ENCODE measurements around the gene HS6ST1. TPM values are rescaled to one million over a fixed set of nuclear protein-coding genes. Genes with fewer than 3 reads are reported as not detected.

HS6ST1 gene
- total and polyA plus RNA-seq, 12 donors, result 20.5 to 262 (median 97.1) TPM

GRCh38 chr2:128293870-128294455 lies 24.7 kb downstream of the HS6ST1 start:
- no peaks in the 10 kb centered on the region for H3K27me3 ChIP-seq
- H3K4me3 ChIP-seq, result no peak overlapping the region
- no peak for TF ChIP-seq POLR2A (IDR thresholded peaks at IDR 0.05)
- TF ChIP-seq CTCF (IDR thresholded peaks at IDR 0.05), result no peak
- intact Hi-C loops (cut with DNase I), result no loop called here
- H3K4me1 ChIP-seq (replicated peaks in 1 of 2), result peaks cover 27 to 57% of the 10 kb centered on the region in 2 donors
- H3K36me3 ChIP-seq (replicated peaks in 1 of 2), result no peaks in the 10 kb centered on the region
- WGBS, 4 donors, result 84 to 93% (median 92%) methylated on average over 2 to 8 of the region's 8 CpGs
- peak in 1 of 7 donors; percentile 14 for DNase-seq
- H3K9me3 ChIP-seq (replicated peaks in 1 of 3), result no peaks in the 10 kb centered on the region
- peak overlapping the region in 4 of 5 donors; percentile 60 to 97 (median 94) for H3K27ac ChIP-seq

GRCh38 chr2:128293426-128293755 lies 25.3 kb downstream of the HS6ST1 start:
- TF ChIP-seq CTCF (IDR thresholded peaks at IDR 0.05) (peak in 3 of 6 experiments; percentile 15 to 22 (median 19)), POLR2A (IDR thresholded peaks at IDR 0.05) (no peak)
- Histone ChIP-seq H3K9me3 (replicated peaks in 1 of 3) (no peaks in the 10 kb centered on the region), H3K4me3 (no peak overlapping the region), H3K4me1 (replicated peaks in 1 of 2) (peaks cover 26 to 57% of the 10 kb centered on the region in 2 donors), H3K27me3 (no peaks in the 10 kb centered on the region), H3K36me3 (replicated peaks in 1 of 2) (no peaks in the 10 kb centered on the region), H3K27ac (peak overlapping the region; percentile 60 to 97 (median 94))
- 80 to 93% (median 89%) methylated on average over 3 to 8 of the region's 8 CpGs for WGBS, 4 donors
- DNase-seq, result no peak
- intact Hi-C loops (cut with DNase I), result no loop called here

- no peak for TF ChIP-seq CTCF (IDR thresholded peaks at IDR 0.05)
- peak in 1 of 2 donors; percentile 60 for TF ChIP-seq POLR2A (IDR thresholded peaks at IDR 0.05)
- H3K4me3 ChIP-seq, result no peak overlapping the region
- H3K36me3 ChIP-seq (replicated peaks in 1 of 2), result no peaks in the 10 kb centered on the region
- H3K27me3 ChIP-seq, result no peaks in the 10 kb centered on the region
- no peaks in the 10 kb centered on the region for H3K9me3 ChIP-seq (replicated peaks in 1 of 3)
- intact Hi-C loops (cut with DNase I), result no loop called here
- DNase-seq, result peak; percentile 78 to 96 (median 93)
- peaks cover 26 to 62% of the 10 kb centered on the region in 2 donors for H3K4me1 ChIP-seq (replicated peaks in 1 of 2)
- WGBS, 4 donors, result 59 to 90% (median 65%) methylated on average over 2 to 21 of the region's 21 CpGs
- peak overlapping the region; percentile 60 to 97 (median 94) for H3K27ac ChIP-seq
These were observed 25.9 kb downstream of the HS6ST1 start for GRCh38 chr2:128292599-128293425.

- Histone ChIP-seq H3K4me1 (replicated peaks in 1 of 2) (peaks cover 32 to 70% of the 10 kb centered on the region in 2 donors), H3K27ac (peak overlapping the region; percentile 51 to 97 (median 94)), H3K36me3 (replicated peaks in 1 of 2) (no peaks in the 10 kb centered on the region), H3K27me3 (no peaks in the 10 kb centered on the region), H3K4me3 (no peak overlapping the region), H3K9me3 (replicated peaks in 1 of 3) (no peaks in the 10 kb centered on the region)
- DNase-seq, result no peak
- intact Hi-C loops (cut with DNase I), result no loop called here
- TF ChIP-seq CTCF (IDR thresholded peaks at IDR 0.05) (no peak), POLR2A (IDR thresholded peaks at IDR 0.05) (no peak)
- WGBS, 4 donors, result 60 to 92% (median 67%) methylated on average over 5 to 19 of the region's 19 CpGs
These were observed 26.6 kb downstream of the HS6ST1 start for GRCh38 chr2:128291844-128292598.

All from adrenal gland (tissue), 12 donors.